Medulla oblongata (tissue), 1 donor: ENCODE results near the gene KIAA2012.
A peak's percentile ranks its signal among the peaks of the same experiment; 100 is the strongest.

Source experiments
- DNase-seq: peaks from one replicate; pipeline ENCODE4 v3.0.0-alpha.2; 2015; ENCODE audit errors: extremely low spot score

The KIAA2012 gene

DNA sequence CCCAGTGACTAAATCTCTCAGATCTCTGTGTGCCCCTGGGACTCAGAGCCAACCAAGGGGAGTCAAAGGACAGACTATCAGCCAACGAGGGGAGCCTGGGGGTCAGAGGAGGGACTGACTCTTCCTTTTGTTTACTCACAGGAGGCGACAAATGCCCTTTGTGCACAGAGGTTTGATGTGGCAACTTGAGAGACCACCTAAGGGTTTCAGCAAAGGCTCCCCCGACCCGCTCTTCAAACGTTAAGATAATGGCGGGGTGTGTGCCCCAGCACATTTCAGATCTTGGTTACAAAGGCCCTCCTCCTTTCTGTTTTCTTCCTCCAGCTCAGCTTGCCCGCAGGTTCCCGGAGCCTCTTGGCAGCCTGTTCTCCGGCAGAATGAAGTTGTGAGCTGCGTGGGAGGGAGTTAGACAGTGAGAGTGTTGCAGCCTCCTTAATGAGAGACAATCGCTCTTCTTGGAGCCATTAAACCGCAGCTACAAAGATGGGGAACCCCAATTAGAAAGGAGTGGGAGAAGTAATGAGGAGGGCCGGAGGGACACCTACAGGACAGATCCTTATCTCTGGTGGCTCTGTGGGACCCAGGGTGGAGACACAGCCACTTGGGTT is 76.2 kb downstream of the KIAA2012 start:
- peak; percentile 21 for DNase-seq

DNA sequence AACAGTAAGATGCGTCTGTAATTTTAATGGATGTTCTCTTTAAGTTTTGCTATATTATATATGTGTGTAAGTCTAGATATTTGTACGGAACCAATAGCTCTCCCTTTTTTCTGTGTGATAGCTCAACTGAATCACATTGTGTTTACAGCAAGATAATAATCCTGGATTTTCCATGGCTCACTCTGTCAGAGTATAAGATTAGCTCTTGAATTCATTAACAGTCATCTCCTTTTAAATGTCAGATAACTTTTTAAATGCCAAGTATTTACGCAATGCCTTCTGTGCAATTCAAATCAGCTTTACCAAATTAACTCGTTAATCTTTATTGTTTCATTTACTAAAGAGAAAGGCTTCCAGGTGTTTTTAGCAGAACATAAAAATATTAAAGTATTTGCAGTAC is 76.9 kb downstream of the KIAA2012 start:
- DNase-seq, result no peak

DNA sequence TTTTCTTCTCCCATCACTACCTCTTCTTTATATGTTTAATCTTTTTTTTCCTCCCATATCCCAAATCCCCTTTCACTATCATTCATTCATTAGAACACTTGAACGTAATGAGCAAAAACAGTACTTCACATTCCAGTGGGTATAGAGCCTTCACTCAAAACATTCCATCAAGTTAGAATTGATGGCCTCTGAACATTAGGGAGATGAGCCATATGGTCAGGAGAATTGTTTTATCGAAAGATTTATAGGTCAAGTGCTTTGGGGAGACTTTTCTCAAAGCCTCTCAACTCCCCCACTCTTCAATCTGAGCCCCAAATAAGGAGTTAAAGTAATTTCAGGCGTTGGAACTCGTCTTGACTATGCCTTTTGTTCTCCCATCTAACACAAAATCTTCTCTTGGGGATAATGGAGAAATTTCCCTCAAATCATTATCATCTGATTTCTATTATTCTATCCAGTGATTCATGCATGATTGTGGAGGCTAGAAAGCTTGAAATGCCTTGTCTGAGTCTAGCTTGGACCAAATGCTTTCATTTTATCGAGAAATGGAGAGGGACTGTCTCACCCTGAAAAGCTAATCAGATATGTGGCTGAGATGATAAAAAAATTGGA is 79.2 kb downstream of the KIAA2012 start:
- no peak for DNase-seq

DNA sequence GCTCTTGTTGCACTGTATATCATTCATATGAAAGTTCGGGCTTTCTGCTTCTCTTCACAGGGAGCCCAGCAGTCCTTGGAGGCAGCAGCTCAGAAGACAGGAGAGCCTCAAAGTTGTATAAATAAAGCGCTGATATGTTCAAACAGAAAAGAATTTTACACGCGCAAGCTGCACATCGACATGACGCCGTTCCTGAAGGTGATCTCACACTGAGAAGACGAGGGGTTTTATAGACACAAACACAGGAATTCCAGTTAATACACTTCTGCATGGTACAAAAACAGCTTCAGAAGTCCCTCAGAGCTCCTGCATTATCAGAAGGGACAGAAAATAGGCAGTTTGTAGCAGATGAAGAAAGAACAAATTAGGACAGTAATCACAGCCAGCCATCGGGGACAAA is 81.6 kb downstream of the KIAA2012 start:
- DNase-seq, result no peak

DNA sequence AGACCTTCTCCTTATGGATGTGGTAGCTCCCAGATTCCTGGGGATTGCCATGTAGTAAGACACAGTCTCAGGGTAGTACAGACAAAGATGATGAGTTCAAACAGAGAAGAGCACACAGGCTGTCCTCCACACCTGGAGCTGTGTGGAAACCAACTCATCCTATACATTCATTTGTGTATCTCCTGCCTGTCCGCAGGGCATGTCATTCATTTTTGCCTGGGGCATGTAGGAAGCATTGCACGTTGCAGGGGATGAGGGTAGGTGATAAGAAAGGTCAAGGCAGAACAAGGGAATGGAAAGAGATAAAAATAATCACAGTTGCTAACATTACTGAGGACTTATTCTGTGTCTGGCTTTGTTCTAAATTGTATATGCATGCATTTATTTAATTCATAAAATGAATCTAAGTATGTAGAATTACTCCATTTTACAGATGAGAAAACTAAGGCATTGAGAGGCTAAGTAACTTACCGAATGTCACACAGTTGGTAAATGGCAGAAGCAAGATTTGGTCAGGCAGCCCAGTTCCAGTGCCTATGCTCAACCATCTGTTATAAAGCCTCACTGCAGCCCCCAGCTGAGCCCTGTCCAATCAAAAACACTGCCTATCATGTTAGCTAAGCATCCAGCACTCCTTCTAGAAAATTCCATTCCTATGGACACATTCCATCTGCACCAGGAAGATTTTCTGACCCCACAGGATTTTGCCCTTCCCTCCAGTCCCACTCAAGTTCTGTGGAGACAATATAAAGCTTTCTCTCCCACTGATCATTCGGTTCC is 84.3 kb downstream of the KIAA2012 start:
- DNase-seq, result no peak

DNA sequence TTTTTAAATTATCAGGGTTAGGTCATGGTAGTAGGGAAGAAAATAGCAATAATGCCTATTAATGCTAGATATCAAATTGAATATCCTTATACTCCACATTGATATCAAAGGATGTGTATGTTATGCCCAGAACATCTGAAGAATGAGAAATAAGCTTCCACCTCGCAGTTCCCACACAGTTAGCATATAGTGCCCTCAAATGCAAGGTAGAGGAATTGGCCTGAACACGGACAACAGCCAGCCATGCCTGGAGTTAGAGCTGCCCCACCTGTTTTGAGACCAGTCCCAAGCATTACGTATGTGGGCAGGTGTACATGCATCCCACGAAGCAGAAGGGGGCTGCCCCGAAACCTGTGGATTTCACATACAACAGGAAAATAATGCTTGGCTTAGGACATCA is 85.7 kb downstream of the KIAA2012 start:
- DNase-seq, result no peak

DNA sequence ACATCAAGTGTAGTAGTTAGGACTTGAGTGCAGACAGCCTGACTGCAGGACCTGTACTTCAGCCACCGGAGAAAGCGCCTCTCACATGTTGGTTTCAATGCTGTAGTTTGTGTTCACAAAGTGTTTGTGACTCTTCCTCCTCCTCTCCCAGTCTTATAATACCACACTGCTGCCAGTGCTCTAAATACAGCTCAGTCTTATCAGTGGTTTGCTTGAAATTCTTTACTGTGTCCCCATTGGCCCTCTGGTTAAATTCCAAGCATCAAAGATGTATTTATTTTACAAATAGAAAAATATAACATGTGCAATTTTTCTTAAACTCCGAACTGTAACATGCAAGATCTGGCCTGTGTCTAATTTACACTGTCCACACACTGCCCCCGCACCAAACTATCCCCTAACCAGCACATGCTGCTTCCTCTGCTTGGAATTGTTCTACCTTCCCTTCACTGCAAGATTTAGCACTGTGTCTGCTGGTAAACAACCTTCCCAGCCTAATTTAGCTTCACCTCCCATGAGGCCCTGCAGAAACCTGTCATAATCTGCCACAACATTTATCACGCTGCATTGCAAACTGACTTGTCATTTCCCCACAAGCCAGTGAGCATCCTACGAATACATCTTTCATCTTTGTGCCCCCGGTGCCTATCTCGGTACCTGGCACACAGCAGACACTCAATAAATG is 88.2 kb downstream of the KIAA2012 start:
- DNase-seq, result no peak

DNA sequence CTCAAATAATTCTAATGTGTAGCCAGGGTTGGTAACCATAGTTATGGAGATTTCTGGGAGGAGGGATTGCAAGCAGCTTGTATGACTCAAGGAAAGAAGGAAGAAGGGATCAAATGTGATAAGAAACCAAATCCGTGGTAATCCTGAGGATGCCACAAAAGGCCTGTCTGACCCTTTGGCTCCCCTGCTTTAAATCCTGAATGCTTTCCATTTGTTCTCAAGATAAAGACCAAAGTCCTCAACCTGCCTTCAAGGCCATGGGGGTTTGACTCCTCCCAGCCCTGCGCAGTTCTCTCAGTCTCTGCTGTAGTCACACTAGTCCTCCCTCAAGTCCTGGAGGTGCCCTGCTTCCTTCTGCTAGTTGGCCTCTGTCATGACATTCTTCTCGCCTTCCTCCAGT is 91.4 kb downstream of the KIAA2012 start:
- no peak for DNase-seq

DNA sequence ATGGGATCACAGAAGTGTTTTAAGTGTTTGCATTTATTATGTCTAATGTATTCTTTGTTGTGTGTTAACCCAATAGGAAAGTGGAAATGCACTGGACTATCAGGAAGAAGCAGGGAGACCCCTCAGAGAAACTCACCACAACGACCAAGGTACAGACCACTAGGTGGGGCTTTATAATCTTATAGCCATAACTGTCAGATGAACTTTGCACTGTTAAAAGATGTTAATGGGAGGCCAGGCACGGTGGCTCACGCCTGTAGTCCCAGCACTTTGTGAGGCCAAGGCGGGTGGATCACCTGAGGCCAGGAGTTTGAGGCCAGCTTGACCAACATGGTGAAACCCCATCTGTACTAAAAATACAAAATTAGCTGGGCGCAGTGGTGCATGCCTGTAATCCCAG is 92.2 kb downstream of the KIAA2012 start:
- no peak for DNase-seq

DNA sequence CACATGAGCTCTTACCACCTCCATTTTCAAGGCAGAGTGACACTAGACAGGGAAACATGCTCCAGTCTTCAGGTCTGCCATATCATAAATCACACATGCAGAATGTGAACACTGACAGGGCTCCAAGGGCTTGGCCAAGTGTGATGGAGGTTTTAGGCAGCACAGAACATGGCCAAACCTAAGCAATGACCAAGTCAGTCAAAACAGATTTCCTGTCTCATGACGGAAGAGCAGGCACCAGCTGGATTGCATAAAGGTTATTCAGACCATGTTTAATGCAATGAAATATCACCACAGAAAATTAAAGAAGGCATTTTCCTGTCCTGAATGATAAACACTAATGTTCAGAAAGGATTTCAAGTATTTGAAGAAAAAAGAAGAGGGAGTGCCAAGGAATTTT is 92.9 kb downstream of the KIAA2012 start:
- DNase-seq, result no peak

DNA sequence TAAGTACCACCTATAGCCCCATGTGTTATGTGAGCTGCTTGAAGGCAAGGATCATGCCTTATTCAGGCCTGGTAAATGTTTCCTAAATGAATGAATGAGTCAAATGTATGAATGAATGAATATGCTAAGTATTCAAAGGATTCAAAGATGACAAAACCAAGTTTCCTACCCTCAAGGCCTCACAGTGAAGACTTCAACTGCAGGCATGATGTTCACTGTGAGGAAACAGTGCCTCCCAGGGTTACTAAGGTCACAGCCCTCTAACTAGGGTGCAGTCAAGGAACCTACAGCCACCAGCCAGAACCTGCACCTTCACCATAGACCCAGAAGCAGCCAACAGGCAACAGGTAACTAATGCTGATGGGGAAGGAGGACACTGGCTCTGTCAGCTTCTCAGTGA is 96.1 kb downstream of the KIAA2012 start:
- DNase-seq, result no peak

DNA sequence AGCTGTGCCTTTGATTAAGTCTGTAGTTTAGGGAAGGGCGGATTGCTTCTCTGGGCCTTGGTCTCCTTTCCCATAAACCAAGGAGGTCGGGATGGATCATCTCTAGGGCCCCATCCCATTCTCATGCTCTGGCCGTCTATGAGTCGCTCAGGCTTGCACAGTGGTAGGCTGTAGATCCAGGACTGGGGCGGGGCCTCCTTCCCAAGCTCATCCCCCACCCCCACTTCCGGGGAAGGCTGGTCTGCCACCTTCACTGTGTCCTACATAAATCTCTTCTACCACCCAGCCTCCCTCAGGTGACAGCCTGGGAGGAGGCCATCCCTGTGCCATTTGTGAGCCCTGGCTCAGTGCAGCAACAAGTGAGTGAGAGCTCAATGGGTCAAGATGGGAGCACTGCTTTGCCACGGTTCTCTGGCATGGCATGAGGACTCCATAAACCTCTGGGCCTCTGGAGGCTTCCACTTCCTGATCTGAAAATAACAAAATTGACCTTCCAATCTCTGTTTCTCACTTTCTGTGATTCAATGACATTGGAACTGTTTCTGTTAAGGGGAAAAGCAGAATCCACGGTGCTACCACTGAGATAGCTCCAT is 96.9 kb downstream of the KIAA2012 start:
- DNase-seq, result no peak

DNA sequence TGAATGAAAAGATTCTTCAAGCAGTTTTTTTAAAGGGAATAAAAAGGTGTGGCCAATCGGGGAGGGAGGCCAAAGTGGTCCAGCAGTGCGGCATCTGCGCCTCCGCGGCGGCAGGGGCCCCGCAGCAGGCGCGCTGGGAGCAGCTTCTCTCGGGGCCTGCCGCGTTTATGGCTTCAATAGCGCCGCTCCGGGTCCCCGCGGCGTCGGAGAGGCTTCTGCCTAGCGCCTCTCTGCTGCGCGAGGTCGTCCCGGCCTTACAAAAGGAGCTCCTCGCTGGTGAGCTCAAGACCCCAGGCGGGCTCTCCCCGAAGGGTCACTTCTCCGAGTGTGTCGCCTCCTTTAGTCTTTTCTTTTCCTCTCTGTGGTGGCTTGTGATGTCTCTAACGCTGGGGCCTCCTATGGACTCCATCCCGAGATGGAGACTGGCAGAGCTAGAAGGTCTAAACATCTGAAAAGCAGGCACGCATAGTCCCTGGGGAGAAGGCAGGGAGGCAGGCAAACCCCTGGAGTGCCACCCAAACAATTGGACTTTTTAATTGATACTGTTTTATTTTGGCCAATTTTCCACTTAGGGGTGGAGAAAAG is 98.3 kb downstream of the KIAA2012 start:
- peak; percentile 18 for DNase-seq

DNA sequence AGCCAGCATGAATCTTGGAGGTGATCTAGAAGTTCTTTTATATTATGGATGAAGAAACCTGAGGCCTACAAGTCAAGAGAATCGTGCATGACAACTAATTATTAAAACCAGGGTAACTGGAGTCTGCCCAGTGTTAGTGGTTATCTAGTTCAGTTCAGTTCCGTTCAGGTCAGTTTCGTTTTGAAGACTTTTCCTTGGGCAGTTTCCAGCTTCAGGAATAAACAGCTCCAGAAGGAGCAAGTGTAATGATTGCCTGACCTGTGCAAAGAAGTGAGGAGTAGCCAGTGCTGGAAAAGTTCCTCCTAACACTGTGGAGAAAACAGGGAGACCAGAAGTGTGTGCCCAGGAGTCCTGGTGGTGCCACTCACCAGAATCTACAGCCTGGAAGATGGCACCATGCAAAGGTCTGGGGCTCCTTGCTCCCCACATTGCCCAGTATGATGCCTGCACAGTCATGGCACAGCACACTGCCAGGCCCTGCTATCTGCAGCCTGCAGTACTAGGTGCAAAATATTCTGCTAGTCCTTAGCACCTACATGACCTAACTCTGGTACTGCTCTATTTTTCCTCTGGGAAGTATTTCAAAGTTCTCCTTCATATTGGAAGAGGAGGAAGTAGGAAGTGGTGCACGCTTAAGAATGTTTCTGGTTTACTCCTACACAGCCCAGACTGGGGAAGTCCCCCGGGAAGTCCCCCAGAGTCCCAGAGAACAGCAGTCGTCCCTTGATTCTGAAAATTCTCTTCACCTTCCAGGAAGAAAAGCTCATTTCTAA is 99.6 kb downstream of the KIAA2012 start:
- no peak for DNase-seq

DNA sequence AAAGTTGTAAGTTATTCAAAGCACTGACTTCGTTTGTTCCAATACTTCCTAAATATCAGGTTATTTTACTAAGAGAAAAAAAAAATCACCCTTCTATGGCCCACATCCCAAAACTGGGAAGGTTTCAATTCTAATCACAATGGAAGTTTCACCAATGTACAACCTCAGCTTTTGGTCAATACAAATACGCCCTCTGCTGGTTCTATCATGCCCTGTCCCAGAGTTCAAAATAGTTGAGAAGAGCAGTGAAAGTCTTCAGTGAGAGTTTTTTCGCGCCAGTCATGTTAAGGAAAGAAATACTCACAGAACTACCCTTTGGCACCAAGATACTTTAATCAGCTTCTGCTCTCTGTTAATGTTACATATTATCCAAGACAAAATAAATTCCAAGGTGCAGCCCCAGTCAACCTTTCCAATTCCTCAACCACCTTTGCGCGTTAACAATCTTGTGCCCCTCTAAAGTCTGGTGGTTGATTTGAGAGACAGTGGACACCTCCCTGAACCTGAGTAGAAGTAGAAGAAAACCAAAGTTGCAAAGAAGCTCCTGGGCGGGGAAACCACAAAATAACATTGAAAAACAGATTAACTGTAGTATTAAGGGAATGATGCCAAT is 105.4 kb downstream of the KIAA2012 start:
- peak; percentile 81 for DNase-seq

DNA sequence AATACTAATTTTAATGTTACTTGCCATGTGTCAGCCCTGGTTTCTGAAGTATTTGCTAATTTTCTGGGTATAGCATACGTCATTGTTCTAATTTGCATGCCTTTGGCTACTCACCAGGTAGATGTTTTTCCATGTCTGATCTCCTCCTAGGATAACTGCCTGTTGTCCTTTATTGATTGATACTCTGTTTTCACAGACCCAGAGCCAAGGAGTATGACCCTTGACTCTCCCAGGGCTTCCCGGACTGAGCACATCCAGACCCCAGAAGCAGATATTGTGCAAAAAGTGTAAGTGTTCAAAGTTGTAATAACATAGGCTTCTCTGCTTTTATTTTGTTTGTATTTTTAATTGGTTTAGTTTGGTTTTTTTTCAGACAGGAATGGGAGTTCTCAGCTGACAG is 111.5 kb downstream of the KIAA2012 start:
- DNase-seq, result no peak

DNA sequence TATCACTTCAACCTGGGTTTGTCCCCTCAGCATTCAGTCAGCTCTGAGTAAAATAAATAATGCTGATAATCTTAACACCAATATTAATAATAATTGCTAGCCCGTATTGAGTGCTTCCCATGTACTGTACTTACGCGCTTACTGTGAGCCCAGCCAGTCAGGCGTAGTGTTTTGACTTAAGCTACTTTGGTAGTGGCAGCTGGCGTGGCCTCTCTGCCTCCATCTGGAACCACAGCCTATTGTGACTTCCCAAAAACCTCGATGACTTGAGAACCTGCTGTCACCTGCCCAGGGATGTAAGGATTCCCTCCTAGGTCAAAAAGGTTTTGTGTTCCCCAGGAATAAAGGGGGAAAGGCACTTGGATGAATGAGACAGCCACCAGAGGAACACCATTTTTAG is 112.1 kb downstream of the KIAA2012 start:
- no peak for DNase-seq

DNA sequence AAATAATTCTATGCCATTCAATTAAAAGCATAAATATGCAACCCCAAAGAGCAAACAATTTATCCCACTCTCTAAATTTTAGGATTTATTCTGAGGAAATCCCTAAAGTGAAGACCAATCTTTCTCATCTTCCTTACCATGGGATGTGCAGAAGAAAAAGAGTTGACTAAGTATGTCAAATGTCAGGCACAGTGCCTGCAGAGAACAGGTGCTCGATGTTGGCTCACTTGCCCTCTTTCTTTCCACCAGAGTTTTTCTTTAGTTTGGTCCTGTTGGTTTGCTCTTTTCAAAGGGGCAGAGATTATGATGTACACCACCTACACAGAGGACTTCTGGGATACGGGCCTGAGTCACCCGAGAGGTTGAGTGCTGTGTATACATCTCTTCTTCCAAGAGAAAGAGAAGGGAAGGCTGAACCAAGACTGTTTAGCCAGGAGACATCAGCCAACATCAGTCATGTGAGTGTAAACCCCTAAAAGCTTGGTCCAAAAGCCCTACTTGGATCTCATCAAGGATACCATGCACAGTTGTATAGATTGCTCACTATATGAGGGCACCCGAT is 113.7 kb downstream of the KIAA2012 start:
- DNase-seq, result no peak

DNA sequence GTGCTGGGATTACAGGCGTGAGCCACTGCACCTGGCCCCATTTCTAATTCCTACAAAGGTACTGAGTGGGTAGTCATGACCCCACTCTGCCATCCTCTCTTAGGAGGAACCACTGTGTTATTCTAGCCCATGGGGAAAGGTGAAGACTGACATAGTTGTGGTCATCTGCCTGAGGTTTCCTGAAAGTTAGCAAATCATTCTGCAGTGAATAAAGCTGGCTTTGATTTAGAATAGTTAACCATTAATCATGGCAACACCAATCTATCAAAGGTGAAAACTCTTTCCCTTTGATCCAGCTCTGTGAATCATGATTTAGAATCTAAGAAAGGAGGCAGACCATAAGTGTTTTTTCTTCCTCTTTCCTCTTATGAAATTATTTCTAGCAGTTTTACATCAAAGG is 114.5 kb downstream of the KIAA2012 start:
- DNase-seq, result no peak

DNA sequence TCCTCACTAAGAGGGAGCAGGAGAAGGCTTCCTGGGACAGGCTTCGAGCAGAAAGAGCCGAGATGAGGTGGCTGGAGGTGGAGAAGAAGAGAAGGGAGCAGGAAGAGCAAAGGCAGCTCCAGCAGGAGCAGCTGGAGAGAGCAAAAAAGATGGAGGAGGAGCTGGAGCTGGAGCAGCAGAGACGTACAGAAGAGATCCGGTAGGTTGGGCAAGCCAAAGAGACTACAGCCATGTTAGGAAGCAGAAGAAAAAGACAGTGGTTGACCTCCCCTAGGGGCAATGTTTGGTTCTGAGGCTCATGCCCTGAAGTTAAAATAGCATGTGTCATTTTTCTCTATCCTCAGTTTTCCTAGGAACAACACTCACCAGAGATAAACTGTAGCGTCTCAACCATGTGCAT is 120.2 kb downstream of the KIAA2012 start:
- no peak for DNase-seq
